Measurements from ENCODE around the gene CAMSAP1. TPM values are rescaled to one million over a fixed set of nuclear protein-coding genes. Genes with fewer than 3 reads are reported as not detected.

The CAMSAP1 gene
- polyA plus RNA-seq, 1 donor = 24.5 TPM

DNA sequence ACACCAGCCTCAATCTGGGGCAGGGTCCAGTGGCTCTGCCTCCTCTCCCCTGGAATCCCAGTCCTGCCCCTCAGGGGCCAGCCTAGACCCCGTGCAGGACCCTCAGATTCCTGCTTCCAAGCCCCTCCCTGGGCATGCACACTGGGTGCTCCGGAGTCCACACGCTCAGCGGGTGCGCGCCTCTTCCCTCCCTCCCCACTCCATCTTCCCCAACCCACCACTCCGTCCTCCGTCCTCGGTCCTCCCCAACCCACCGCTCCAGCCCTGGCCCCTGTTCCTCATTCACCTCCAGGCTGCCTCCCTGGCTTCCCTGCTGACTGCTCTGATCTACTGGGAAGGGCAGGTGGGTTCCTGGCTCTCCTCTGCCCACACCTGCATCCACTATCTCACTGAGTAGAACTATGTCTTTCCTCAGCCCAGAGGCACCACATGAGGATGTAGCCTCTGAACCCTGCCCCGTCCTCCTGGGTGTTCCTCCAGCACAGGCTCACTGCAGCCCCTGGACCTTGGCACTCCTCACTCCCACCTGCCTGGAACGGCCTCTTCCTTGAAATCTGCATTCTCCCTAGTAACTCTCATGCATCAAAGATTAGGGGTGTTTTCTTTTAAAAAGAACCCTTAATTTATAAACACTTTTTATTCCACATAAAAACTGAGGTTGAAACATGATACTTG is 92.8 kb downstream of the CAMSAP1 start:
- no peak for DNase-seq (ENCODE audit: low read depth)

DNA sequence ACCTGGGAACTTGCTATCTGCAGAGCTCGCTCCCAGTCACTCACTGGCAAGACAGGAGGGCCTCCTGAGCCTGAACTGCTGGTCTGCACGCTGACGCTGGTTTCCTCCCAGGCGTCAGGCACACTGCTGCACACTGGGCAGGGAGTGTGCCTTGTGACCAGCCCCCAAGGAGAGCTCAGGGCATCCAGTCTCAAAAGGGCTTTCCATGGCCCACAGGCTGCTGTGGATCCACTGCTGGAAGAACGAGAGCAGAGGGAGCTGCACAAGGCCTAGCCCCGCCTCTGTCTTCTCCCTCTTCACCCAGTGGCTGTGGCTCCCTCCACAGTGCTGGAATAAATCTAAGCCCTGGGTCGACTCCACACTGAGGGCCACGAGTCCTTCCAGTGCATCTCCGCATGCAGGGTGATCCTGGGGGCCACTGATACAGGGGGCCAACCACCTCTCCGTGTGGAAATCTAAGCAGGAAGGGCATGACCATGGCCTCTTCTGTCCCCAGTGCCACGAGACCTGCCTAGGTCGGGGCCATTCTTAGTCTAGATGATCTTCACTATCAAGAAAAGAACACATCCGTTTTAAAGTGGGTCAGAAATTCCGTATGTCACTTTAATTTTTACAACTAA is 93.6 kb downstream of the CAMSAP1 start:
- no peak for DNase-seq (ENCODE audit: low read depth)

DNA sequence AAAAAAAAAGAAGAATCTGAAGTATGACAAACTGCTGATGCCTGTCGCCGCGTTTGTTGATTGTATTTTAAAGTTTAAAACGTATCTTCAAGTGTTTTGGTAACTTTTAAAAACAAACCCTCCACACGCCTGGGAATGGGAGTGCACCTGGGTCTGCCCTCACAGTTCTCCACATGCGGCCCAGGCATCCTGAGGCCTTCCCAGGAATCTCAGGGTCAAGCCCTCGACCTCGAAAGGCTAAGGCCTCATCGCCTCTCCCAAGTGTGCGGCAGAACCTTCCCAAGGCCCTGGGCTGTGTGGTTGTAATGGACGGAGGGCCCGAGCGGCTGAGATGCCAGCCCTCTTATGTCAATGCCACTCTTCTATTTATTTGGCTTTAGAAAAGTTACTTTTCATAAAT is 94.4 kb downstream of the CAMSAP1 start:
- DNase-seq (ENCODE audit: low read depth) = no peak

DNA sequence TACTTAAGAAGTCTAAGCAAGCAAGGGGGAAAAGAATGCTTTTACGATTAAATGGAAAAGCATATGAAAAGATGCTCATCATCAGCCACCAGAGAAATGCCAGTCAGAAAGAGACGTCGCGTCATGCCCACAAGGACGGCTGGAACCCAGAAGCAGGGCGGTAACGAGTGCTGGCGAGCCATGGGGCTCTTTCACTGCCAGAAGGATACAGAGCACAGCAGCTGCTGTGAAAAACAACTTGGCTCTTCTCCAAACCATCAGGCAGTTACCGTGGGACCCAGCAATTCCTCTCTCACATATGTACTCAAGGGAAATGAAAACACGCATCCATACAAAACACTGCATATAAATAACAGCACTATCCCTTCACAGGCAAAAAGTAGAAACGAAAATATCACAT is 95.5 kb downstream of the CAMSAP1 start:
- no peak for DNase-seq (ENCODE audit: low read depth)

DNA sequence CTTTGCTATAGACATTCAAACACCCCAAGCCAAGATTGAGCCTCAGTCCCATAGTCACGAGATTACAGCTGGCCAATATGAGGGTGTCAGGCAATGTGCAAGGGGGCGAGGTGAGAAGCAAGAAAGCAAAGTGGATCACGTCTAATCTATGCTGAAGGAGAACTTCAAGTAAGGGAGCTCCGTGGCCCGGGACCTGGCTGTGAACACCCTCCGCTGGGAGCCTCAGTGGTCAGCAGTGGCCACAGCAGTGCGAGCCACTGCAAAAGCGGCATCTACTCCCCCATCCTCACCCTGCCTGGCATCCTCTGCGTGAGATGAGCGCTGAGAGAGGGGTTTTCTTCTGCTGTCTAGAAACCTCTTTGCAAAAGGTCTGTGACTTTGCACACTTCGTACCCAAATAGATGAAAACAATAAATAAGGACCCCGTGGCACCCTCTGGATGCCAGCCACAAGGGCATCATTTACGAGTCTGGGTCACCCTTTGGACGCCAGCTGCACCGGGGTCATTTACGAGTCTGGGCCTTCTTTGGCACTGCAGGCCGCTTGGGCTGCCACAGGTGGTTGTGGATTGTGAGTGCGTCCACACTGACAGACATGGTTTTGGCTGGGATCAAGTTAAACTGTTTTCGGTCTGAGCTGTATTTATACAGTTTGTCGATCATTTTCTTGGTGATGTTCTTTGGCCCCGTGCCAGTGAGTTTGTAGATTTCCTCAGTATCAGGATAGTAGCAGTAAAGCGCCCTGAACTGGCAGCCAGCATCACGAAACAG is 96.4 kb downstream of the CAMSAP1 start:
- DNase-seq (ENCODE audit: low read depth) = no peak

DNA sequence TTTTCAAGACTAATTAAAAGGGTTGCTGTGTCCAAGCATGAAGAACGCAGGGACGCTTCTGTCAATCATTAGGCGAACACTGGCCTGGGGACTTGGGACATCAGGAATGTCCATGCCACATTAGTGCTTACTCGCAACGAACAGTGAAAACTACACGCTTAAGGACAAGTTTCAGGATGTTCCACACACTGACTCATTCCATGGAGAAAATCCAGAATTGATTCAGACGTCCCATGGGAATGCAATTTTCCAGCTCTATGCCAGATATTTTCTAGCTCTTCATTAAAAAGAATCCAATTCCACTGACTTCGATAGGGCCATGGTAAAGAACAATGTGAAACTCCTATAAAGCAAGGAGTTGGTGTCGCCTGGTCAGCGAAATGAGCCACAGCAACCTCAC is 98.2 kb downstream of the CAMSAP1 start:
- no peak for DNase-seq (ENCODE audit: low read depth)

DNA sequence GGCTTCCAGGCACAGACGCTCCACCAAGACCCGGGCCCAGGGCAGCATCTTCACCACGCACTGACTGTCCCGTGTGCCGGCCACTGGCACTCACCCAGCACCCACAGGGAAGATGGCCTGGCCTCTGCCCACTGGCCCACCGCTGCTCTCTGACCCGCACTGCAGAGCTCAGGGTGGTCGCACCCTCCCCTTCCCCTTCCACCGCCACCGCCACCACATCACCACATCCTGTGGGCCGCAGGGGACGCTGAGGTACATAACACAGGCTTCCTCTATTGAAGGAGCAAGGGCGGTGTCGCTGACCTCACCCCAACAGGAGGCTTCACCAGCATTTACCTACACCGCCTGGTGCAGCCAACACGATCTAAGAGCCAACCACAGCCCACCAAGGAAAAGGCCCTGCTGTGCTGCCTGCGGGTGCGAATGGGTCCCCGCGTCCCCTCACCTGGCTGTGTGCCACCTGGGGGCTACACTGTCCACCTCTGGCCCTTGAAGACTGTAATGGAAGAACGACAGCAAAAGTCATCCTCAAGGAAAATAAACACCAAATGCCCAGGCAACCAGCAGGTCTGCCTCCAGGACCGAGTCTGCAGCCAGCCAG is 101.8 kb downstream of the CAMSAP1 start:
- DNase-seq (ENCODE audit: low read depth) = no peak

DNA sequence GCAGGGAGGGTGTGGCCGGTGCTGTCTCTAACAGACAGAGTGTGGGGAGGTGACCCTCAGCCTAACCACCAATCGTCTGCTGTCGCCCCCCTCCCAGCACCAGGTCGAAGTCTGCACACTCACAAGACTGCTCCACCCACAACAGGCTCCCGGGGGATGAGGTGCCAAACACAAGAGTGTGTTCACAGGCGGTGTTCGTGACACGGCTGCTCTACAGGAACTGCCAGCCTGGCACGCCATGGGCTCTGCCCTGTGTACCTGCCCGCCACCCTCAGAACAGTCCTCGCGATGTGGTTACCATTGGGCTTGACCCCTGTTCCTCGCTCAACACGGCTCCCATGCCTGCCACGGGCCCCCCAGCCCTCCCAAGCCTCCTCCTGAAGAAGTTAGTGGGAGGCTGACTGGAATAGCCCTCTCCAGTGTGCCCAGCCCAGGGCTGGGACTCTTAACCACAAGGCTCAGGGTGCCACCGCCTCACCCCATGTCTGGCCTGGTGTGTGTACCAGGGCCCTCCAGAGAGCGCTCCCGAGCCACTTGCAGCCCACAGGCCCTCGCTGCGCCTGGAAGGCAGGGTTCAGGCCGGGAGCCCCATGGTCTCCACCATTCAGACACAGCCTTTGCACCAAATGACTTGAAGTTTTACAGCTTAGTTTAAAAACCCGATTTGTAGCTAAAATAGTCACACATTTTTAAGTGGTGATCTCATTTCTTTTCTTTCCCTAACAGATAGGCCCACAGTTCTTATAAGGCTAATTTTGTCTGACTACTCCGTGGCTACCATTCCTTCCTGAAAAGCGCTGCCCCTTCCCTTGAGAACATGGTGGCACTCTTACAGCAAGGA is 102.5 kb downstream of the CAMSAP1 start:
- DNase-seq (ENCODE audit: low read depth) = no peak

DNA sequence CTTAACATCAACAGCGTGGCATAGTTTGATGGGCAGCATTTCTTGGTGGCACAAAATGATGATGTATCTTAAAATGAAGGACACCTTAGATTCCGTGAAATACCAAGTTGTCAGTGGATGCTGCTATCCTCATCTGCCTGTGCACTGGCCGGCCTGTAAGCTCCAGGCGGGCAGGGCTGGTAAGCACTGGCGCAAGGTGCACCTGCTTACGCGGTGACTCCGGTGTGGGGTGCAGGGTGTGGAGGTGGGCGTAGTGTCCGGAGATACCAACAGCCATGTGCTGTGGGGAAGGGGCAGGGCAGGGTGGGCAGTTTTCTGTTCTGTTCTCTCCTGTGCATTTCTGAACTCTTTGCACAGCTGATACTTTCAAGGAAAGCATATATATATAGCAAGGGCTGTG is 103.9 kb downstream of the CAMSAP1 start:
- DNase-seq (ENCODE audit: low read depth) = no peak

DNA sequence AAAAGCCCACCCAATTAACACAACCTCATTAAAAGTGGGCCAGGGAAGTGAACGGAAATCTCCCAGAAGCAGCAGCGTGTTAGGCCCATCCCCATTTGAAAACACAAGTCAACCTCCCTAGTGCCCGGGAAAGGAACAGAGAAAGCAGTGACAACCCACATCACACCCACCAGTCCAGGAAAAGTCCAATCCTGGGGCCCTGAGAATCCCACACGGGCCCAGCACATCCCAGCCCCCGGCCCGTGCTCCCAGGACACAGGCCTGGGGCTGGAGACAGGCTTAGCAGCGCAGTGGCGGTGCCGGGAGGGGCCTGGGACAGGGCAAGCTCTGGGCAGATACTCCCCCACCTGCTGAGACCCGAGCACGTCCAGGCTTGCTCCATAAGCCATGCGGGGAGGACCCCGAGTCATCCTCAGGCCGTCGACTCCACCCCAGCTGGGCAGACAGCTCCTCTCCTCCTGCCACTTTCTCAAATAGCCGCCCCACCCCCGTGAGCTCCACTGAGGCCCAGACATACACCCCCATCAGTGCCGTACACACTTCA is 104.4 kb downstream of the CAMSAP1 start:
- no peak for DNase-seq (ENCODE audit: low read depth)

DNA sequence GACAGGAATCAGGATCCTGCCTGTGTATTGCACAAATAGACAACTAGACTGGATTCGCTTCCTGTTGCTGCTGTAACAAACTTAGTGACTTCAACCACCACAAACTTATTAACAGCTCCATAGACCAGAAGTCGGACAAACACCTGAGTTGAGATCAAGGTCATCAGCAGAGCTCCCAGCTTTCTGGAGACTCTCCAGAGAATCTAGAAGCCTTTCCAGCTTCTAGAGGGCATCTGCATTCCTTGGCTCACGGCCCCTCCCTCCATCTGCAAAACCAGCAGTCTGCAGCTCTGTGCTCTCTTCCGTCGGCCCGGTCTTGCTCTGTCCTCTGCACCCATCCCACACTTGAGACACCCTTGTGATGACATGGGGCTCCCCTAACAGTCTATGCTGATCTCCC is 106.3 kb downstream of the CAMSAP1 start:
- DNase-seq (ENCODE audit: low read depth) = no peak

DNA sequence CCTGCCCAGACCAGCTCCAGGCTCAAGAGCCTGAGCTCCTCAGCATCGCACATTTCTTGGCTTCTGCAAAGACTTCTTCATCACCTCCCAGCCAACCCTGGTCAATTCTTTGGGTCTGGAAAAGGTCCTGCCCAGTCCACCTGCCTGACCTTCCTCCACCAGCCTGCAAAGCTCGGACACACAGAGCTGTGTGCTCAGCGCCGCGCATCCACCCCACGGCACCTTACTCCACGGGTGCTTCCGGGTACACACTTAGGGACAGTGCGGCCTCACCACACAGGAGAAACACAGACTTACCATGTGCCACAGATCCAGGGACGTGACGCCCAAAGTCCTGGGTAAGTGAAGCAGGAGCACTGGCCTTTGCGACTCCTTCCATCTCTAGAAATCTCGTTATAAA is 108.1 kb downstream of the CAMSAP1 start:
- no peak for DNase-seq (ENCODE audit: low read depth)

DNA sequence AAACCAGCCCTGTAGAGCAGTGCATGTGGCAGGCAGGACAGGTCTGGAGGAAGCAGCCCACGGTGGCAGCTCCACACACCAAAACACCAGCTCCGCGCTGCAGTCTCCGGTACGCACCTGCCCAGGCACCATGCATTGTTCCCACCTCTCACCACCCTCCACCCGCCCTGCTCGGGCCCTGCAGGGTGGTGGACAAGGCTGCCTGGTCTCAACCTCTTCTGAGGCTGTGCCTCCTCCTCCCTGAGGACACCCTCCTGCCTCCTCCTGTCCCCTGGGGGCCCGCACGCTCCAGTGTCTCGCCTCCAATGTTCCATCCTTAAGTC is 109.1 kb downstream of the CAMSAP1 start:
- no peak for DNase-seq (ENCODE audit: low read depth)

DNA sequence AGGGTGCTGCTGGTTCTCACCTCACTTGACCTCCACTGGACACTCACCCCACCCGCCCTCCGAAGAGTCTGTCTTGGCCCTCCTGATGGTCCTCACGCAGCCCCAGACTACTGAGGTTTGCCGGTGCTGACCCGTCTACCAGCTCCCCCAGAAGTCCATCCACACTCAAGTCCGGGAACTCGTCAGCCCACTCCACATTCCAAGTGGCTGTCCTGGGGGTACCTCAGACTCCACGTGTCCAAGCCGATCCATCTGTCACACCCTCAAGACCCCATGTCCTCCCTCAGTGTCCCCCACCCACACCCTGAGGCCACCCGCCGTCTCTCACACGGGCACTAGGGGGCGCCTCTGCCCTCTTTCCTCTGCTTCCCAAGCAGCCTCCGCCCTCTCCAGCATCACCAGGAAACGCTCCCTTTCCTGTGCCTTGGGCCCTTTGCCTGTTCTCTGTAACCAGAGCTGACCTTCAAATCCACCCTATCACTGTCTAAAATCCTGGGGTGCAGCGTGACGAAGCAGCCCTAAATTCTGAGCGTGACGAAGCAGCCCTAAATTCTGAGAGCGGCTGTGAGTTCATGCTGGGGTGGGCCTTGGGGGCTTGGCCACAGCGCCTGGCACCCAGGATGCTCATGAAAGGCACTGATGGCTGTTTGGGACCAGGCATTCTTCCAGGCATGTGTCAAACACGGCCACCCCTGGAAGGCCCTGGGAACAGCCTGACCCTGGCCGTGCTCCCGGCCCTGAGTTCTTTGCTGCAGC is 109.7 kb downstream of the CAMSAP1 start:
- DNase-seq (ENCODE audit: low read depth) = no peak

DNA sequence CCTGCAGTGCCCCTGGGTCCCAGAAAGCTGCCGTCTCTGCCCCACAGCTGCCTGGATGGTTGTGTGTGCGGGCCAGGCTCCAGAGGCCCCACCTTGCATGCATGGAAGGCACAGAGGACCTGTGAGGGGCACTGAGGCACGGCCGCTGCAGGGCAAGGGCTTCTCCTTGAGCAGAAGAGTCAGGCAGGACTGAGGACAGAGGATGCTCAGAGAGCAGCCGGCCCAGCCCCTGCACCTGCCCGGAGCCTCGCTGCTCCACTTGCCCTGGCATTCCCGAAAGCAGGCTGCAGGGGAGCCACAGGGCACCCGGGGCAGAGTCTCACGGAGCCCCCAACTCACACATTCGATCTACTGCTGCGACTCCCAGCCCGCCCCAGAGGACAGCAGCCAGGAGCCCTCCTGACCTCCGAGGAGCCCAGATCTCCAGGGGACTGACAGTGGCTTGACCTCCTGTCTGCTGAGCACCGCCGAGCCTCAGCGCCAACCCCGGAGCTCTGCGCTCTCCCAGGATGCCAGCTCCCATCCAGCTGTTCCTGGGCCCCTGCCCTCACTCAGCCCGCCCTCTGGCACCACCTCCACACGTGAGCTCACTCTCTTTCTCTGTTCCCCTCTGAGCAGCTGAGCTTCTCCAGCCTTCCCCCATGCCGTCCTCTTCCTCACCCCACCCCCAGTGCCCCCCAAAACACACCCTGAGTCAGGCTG is 110.4 kb downstream of the CAMSAP1 start:
- DNase-seq (ENCODE audit: low read depth) = no peak

DNA sequence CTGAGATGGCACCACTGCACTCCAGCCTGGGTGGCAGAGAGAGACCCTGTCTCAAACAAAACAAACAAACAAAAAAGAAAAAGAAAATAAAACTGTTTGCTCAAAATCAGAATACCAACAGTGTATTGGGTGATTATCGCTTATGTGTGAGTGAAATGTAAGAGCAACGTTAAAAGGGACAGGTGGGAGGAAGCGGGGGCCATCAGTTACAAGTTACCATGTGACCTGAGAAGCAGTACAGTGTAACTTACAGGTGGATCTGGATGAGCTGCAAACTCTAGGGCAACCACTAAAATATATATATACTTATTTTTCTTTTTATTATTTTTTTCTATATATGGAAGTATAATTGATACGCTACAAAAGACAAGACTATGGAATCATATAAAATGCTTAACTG is 112.0 kb downstream of the CAMSAP1 start:
- no peak for DNase-seq (ENCODE audit: low read depth)

DNA sequence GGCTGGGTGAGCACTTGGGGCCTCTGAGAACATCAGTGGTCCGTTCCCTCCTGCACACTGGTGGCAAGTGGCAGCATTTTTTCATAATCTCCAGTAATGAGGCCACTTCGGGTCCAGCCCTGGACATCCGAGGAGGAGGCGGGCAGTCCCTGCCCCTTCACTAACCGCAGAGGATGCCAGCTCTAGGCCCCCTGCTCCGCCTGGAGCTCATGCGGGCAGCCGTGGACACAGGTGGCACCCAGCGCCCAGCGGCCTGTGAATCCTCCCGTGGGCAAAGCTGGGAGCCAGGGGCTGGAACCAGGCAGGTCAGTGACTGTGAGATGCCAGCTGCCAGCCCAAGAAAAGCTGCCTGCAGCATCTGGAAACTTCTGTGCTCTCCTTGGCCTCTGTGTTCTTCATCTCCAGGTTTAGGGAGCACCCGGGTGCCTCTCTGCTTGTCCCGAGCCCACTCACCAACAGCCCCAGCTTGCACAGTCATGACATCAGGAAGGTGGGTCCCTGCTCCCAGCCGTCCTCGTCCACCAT is 112.9 kb downstream of the CAMSAP1 start:
- no peak for DNase-seq (ENCODE audit: low read depth)

DNA sequence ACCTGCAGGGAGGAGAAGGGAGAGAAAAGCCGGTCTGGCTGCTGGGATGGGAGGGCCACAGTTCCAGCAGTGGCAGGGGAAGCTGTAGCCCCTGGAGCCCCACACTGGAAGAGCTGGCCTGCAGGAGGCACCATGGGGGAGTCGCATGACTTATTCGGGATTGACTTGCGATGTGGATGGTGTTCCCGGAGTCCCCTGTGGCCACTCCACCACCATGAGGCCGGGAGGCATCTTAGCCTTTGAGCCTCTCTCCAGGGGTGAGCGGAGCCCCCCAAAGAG is 113.3 kb downstream of the CAMSAP1 start:
- no peak for DNase-seq (ENCODE audit: low read depth)

DNA sequence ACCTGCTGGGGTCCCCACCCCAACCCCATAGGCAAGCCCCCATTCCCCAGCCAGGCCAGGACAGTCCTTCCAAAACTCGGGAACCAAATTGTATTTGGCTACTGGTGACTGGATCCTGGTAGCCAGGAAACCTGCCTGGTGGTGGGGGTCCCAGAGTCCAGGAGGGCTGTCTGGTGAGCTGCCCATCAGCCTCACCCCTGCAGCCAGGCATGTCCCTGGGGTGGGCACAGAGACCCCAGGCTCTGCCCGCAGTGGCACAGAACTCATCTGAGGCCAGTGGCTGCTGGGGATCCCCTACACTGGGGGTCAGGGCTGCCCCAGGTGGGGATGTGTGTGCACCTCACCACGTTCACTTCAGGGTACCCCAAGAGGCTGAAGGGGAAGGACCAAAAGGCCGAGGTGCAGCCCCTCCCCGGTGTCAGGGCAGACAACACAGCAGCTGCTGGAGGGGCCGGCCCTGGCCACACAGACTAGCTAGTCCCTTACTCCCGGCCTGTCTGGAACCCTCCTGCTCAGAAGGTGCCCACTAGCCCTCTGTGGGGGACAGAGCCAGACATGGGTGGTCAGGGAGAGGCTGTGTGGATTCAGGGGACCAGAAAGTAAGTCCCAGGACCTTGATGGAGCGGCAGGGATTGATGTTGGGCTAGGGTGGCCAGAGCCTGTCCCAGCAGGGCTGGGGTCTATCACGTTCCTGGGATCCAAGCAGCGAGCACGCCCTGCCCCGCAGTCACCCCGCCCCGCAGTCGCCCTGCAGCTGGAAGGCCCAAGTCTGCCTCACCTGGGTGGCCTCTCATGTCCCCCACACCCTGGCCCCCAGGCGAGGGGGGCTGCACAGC is 113.9 kb downstream of the CAMSAP1 start:
- DNase-seq (ENCODE audit: low read depth) = no peak

All from forelimb muscle (tissue), 1 donor.